GM21723 (cell line): ENCODE measurements around the gene PHETA2.
"Not testable (repeated sequence)": the region's sequence is repeated elsewhere in the genome, so short reads cannot be mapped to it uniquely, and the experiment has no call there.

Experiments used
- ATAC-seq: cut with Tn5 transposase; IDR thresholded peaks from one replicate; pipeline ENCODE4 v1.9.1; 2021; ENCODE audit warnings: mild to moderate bottlenecking, moderate library complexity; ENCODE audit not compliant: unreplicated experiment

The PHETA2 gene

GRCh38 chr22:42069801-42070516 is 4.1 kb upstream of the PHETA2 start:
- peak; percentile 12 for ATAC-seq

GRCh38 chr22:42070517-42071422 is 3.3 kb upstream of the PHETA2 start, which contains the start of gene NAGA:
NAGA (minus strand) TSS chr22:42070812; CDS start chr22:42070297, 515 bp downstream.
- ATAC-seq = peak; percentile 85

GRCh38 chr22:42071508-42071907 is 2.5 kb upstream of the PHETA2 start:
- ATAC-seq = not testable (repeated sequence)

DNA sequence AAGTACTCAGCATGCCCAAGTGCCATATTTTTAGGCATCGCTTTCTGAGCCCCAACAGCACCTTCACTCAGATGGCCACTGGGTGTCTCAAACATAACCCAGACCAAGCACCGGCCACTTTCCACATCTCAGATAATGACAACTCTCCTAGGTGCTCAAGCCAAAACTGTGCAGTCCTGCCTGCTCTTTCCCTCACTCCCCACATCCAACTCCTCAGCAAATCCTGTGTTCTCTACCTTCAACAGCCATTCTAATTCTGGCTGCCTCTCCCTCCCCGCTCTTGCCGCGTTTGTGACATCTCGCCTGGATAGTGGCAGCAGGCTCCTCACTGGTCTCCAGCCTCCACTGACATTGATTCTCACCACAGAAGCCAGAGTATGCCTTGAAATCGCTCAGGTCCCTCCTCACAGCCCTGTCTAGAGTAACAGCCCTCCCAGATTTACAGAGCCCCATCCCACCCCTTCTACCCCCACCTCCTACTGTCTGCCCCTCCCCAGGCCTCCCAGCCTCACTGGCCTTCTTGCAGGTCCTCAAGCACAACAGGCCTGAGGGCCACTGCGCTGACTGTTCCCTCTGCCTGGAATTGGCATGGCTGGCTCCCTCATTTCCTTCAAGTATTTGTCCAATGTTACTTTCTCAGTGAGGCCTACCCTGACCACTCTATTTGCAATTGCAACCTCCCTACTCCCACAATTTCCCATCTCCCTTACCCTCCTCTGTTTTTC is 1.3 kb upstream of the PHETA2 start:
- no peak for ATAC-seq

- ATAC-seq = no peak
Observed at GRCh38 chr22:42073621-42074041, 417 bp upstream of the PHETA2 start.

GRCh38 chr22:42074846-42075676 is 1.0 kb downstream of the PHETA2 start:
- no peak for ATAC-seq

GRCh38 chr22:42076764-42077485 is 2.9 kb downstream of the PHETA2 start:
- ATAC-seq = no peak

GRCh38 chr22:42077486-42078125 is 3.6 kb downstream of the PHETA2 start:
- ATAC-seq = no peak

DNA sequence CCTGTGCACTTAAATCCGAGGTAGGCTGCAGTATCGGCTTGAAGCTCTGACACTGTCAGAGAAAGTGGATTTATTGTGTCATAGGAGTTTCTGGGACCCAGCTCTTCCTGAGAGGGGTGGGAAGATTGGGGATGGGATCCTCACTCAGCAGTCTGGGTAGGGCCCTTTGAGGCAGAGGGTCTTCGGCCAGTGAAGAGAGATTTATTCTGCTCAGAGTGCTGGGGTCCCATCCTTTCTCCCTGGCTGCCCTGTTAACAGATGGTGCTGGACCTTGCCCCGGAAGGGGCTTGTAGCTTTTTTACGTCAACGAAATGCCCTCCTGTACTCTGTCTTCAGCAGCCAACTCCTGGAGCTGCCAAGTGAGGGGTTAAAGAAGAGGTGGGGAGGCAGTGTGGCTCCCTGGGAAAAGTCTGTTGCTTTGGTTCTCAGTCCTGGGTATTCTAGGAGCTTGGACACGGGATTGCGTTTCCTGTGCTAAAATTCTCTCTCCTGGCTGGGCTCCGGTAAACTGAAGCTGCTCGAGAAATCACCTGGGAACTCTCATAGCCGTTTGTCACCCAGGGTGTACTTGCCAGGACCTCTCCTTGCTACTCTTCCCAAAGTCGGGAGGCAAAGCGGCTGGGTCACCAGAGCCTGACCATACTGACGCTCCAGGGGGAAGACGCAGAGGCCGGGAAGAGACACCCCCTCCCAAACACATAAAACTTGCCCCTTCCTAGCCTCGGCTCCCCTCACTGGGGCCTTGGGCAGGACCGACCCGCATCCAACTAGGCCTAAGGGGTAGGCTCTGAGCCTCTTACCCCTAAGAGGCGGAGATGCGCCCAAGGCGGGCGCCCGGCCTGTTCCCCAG is 4.6 kb downstream of the PHETA2 start:
- ATAC-seq = peak; percentile 12

- ATAC-seq = peak; percentile 76
Observed at GRCh38 chr22:42079319-42080251, 5.5 kb downstream of the PHETA2 start, which contains the start of gene SMDT1. SMDT1 (plus strand) TSS chr22:42079700; CDS start chr22:42079769, 69 bp downstream.

- no peak for ATAC-seq
Observed at GRCh38 chr22:42080287-42080686, 6.2 kb downstream of the PHETA2 start.

DNA sequence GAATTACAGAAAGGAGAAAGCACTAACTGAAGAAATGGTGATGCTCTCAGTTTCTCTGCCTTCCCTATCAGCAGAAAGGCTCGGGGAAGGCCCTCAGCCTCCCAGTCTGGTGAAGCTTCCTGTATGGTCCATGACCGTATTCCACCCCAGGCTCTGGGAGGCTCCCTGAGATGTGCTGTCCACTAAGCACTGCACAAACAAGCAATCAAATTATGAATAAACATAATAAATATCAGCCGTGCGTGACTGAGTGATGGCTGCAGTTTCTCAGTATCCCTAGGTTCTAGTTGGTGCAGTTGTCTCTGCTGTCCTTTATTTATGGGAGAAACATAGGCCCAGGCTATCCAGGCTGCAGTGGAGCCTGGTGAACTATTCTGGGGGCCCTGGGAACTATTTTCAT is 9.1 kb downstream of the PHETA2 start:
- no peak for ATAC-seq

DNA sequence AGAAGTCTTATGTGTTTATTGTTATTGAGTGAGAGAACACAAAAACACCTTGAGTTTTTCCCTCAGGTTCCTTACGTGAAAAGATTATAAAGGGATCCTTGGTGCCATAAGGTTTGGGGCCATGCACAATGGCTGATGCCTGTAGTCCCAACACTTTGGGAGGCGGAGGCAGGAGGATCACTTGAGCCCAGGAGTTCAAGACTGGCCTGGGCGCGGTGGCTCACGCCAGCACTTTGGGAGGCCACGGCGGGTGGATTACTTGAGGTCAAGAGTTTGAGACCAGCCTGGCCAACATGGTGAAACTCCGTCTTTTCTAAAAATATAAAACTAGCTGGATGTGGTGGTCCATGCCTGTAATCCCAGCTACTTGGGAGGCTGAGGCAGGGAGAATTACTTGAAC is 10.8 kb downstream of the PHETA2 start:
- ATAC-seq = no peak

GRCh38 chr22:42086051-42086450 is 12.0 kb downstream of the PHETA2 start:
- ATAC-seq = no peak

DNA sequence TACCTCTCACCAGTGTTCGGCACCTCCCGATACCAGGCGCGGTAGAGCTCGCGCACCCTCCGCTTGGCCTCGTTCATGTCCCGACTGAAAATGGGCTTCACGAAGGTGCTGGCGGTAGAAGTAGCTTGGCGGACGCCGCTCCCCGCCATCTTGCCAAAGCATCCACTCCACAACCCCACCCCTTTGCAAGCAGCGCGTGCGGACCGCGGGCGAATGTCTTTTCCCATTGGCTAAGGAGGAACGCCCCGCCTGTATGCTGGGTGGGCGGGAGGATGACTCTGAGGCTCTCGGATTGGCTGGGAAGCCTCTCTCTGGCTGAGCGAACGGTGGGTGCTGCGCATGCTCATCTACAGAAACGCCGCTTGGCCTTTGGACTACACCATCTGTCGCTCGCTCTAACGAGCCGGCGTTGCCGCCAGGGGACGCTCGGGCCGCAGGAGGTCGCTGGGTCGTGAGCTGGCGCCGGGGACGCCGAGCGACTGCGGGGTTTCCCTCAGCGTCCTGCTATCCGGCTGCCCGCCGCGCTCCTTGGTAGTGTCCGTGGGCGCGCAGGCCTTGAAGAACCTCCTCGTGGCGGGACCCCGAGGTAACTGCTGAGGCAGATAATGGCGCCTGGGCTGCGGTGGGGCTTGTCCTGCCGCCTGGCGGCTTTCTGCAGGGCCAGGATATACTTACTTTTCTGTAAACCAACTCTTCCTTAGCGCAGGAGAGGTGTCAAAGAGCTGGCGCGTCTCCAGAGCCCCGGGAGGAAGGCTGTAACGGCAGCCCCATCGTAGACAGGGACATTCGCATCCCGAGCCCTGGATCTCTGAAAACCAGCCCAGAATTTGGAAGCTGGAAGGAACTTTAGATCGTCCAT is 16.8 kb downstream of the PHETA2 start, which contains the start of gene NDUFA6:
NDUFA6 (minus strand) TSS at position 177 of the 859 bp plus-strand sequence; CDS start at position 149, 28 bp downstream.
- peak; percentile 93 for ATAC-seq

- ATAC-seq = no peak
Observed at GRCh38 chr22:42091455-42091782, 17.4 kb downstream of the PHETA2 start.
